LNCaP clone FGC (cell line): ENCODE results near the gene ALDH3A2.

Experiments used
- DNase-seq: peaks from one replicate; pipeline ENCODE4 v3.0.0-alpha.2; 2011; ENCODE audit warnings: low read depth
- H3K4me3 ChIP-seq: 2 replicates; pipeline ENCODE4 v1.5.1; 2011; ENCODE audit warnings: mild to moderate bottlenecking, low read depth, low read length, control low read depth
- TF ChIP-seq, protein P1 (sequence below): IDR thresholded peaks from 2 replicates; pipeline ENCODE4 v1.5.1; 2012; ENCODE audit warnings: mild to moderate bottlenecking; ENCODE audit not compliant: control insufficient read depth, insufficient read depth; ENCODE audit errors: extremely low read depth

Gene ALDH3A2

DNA sequence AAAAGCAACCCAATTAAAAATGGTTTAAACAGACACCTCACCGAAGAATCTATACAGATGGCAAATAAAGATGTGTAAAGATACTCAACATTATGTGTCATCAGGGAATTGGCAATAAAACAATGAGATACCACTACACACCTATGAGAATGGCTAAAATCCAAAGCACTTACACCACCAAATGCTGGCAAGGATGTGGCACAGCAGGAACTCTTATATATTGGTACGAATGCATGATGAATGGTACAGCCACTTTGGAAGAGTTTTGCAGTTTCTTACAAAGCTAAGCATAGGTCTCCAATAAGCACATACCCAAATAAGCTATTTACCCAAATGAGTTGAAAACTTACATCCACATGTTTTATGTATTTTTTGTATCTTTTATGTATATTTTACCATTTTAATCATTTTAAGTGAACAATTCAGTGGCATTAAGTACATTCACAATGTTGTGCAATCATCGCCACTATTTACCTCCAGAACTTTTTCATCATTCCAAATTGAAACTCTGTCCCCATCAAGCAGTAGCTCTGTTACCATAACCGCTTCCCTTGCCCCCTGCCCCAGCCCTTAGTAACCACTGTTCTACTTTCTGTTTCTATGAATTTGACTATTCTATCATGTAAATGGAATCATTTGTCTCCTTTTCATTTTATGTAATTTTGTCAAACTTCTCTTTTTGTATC, 6.7 kb upstream of the ALDH3A2 start:
- TF ChIP-seq, protein P1, sequence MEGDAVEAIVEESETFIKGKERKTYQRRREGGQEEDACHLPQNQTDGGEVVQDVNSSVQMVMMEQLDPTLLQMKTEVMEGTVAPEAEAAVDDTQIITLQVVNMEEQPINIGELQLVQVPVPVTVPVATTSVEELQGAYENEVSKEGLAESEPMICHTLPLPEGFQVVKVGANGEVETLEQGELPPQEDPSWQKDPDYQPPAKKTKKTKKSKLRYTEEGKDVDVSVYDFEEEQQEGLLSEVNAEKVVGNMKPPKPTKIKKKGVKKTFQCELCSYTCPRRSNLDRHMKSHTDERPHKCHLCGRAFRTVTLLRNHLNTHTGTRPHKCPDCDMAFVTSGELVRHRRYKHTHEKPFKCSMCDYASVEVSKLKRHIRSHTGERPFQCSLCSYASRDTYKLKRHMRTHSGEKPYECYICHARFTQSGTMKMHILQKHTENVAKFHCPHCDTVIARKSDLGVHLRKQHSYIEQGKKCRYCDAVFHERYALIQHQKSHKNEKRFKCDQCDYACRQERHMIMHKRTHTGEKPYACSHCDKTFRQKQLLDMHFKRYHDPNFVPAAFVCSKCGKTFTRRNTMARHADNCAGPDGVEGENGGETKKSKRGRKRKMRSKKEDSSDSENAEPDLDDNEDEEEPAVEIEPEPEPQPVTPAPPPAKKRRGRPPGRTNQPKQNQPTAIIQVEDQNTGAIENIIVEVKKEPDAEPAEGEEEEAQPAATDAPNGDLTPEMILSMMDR, result no peak
- peak; percentile 83 for DNase-seq
- no peak overlapping the region for H3K4me3 ChIP-seq

DNA sequence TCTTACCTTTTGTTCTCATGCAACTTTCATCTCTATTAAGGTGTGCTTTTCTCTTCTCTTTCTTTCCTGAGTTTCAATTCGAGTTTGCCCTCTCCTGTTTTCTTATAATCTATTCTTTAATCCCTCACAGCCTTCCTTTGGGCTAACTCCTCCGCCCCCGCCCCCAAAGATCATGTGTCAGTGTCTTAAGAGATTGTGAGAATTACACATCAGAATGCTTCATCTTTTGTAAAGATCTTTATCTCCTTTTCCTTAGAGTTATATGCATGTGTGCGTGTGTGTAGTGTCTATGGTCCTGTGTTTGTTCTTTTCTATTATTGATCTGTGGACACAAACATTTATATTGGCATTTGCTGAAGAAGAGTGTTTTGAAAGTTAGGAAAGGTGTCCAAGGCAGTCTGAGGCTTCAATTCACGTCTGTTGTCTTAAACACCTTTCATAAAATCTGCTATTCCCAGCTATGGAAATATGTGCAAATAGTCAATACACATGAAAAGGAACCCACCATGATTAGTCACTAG, 6.1 kb upstream of the ALDH3A2 start:
- no peak for DNase-seq
- H3K4me3 ChIP-seq, result no peak overlapping the region
- TF ChIP-seq, protein P1, result no peak

DNA sequence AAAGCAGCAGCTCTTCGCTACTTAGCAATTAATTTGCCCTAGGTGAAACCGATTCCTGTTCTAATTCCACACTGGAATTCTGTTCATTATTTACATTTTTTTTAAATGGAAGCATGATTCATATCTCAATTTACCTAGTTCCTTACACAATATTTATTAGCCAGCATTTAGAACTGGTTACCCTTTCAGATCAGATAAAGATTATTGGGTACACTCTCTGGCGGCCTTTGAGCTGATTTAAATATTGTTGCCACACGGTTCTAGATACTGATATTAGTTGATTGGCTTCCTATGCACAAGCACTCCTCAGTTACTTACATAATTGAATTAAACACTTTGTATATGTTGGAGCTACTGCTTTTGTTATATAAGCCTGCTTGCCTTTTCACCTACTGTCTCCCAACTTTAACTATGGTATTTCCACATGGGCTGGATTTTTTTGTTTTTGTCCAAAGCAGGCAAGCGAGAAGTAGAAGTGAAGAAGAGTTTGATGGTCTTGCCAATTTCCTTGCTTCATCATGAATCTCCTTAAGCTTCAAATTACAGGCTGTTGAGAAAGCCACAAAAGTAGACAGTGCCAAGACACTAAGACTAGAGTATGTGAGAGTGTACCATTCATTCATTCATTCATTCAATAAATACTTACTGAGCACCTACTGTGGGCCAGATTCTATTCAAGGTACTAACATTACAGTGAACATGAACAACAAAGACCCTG, 3.9 kb upstream of the ALDH3A2 start:
- H3K4me3 ChIP-seq, result no peak overlapping the region
- TF ChIP-seq, protein P1, result no peak
- DNase-seq, result peak; percentile 78

DNA sequence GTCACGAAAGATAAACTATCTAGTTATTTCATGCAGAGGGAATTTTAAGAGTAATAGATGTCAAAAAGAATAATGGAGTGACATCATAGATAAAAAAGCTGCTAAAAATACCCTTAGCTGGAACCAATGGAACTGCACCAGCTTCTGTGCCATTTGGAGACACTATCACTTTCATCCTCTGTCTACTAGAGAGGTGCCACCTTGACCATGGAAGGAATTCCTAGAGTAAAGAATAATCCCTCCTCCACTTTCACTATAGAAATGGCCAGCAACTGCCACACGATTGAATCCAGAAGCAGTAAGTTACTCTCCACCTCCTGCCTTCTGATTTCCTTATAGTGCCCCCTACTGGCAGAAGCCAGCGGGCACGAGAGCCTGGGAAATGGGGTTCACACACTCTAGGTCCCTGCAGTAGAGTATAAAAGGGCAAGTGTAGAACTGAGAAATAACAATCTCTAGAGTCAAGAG, 2.8 kb upstream of the ALDH3A2 start:
- DNase-seq, result no peak
- TF ChIP-seq, protein P1, result peak; percentile 25; the same call in 1 of the 2 replicates
- H3K4me3 ChIP-seq, result no peak overlapping the region

DNA sequence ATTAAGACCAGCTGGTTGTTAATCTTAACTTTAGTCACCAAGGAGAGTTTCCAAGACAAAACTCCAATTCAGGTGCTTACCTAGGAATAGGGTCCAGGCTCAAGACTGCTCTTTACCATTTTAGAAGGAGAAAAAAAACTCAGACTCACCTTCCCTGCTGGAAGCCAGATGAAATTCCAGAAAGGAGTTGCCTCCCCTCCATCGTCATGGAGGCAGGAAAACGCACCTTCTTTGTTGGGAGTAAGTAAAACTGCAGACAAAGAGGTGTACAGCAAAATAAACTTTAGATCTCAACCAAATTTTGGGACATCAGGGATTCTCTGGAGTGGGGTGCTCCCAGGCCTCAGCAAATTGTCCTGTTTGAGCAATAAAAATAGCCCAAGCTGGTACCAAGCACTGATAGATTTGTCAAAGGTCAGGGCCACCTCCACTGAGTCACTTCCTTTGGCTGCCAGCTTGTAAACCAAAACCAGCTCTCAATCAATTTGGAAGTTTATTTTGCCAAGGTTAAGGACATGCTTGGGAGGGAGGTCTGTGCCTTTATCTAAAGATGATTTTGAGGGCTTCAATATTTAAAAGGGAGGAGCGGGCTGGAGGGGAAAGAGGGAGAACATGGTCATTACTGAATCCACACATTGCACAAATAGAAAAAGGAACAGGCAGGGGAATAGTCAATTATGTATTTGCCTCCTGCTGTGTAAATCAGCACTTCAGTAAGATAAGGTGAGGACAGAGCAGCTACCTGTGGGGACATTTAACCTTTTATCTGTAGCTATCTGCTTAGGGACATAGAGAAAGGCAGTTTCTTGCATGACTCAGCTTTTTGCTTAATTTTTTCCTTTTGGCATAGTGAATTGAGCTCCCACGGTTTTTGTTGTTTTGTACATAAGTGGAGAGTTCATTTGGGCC, 1.5 kb upstream of the ALDH3A2 start:
- no peak overlapping the region for H3K4me3 ChIP-seq
- no peak for DNase-seq
- TF ChIP-seq, protein P1, result no peak

DNA sequence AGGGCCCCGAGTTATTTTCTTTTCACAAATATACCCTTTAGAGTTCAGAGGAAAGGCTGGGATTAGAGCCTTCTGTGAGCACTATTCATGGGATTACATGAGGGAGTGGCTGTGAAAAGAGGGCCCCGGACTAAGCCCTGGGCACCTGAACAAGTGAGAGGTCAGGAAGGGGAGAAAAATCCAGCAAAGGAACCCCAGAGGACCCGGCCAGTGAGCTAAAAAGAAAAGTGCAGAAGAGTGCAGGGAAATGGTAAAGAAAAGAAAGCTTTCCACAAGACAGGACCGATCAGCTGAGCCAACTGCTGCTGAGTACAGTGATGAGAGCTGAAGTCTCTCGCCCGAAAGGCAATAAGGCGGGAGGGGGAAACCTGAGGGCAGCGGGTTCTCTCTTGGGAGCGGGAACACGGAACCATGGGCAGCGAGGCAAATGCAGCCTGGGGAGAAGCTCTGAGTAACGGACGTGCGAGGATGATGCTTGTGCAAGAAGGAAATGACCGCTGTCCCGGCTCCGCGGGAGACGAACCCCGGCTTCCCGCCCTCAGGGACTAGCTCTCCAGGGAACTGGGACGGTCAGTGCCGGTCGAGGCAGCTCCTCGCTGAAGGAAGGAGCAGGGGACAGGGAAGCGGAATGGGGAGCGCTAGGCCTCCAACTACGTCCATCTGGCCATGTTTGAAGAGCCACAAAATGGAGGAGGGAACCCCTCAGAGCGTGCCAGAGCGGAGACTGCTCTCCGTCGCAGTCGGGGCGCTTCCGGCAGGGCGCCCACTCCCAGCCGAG, 665 bp upstream of the ALDH3A2 start:
- TF ChIP-seq, protein P1, result no peak
- no peak for DNase-seq
- H3K4me3 ChIP-seq, result peak overlapping the region; percentile 77
